Testis (tissue), 2 donors: ENCODE measurements around the gene CNTN4.

Source experiments
- POLR2A ChIP-seq: fragments of 450-650 bp; IDR thresholded peaks from one replicate; pipeline ENCODE4 v1.6.1; 2017; ENCODE audit warnings: antibody characterized with exemption, mild to moderate bottlenecking, moderate library complexity
- TF ChIP-seq, protein P1 (sequence below), 3 experiments: fragments of 450-650 bp in 2 of 3; fragments of 200-600 bp in 1 of 3; sonication (generic) in 1 of 3; IDR thresholded peaks; one replicate each; pipeline ENCODE4 v1.5.1; 2016 to 2019; ENCODE audit warnings: antibody characterized with exemption in 3 of 3, mild to moderate bottlenecking in 2 of 3, moderate library complexity in 1 of 3

DNA sequence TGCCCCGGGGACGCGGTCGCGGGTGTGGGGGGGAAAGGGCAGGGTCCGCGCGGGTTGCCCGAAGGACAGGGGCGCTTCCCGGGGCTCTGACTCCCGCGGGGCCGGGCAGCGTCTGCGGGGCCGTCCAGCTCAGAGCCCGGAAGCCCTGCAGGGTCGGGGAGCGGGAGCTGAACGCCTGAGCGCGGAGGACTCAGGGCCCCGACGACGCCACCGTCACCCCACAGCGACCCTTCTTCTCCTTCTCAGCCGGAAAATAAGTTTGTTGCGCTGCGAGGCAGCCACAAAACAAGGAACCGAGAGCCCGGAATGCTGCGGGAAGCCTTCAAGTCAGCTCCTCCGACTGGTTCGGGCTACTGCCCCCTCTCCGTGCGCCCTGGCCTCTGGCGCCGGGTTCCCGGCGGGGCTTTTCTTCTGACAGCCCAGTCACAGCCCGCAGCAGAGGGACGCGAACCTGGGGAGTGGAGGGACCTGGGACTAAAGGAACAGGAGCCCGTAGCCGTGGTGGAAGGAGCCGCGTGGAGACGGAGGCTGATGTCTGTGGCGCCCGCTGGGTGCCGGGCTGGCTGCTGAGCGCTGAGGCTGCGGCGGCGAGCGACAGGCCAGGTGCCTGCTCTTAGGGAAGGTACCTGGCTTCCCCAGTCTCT is 484 bp downstream of the CNTN4 start:
- TF ChIP-seq, protein P1, sequence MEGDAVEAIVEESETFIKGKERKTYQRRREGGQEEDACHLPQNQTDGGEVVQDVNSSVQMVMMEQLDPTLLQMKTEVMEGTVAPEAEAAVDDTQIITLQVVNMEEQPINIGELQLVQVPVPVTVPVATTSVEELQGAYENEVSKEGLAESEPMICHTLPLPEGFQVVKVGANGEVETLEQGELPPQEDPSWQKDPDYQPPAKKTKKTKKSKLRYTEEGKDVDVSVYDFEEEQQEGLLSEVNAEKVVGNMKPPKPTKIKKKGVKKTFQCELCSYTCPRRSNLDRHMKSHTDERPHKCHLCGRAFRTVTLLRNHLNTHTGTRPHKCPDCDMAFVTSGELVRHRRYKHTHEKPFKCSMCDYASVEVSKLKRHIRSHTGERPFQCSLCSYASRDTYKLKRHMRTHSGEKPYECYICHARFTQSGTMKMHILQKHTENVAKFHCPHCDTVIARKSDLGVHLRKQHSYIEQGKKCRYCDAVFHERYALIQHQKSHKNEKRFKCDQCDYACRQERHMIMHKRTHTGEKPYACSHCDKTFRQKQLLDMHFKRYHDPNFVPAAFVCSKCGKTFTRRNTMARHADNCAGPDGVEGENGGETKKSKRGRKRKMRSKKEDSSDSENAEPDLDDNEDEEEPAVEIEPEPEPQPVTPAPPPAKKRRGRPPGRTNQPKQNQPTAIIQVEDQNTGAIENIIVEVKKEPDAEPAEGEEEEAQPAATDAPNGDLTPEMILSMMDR (IDR thresholded peaks at IDR 0.05): no peak
- no peak for TF ChIP-seq POLR2A
